Ramos (cell line): Measurements from ENCODE around the gene HNMT.

Experiments used
- in situ Hi-C: fragments of 300-500 bp; cut with MboI; formaldehyde crosslinking; loops from one replicate; pipeline ENCODE4 v1.14.3; 2022; ENCODE audit warnings: low sequenced_read_pairs; ENCODE audit not compliant: unreplicated experiment

The HNMT gene

GRCh38 chr2:137999273-137999672 lies 35.0 kb downstream of the HNMT start:
- in situ Hi-C loops: no loop called here

DNA sequence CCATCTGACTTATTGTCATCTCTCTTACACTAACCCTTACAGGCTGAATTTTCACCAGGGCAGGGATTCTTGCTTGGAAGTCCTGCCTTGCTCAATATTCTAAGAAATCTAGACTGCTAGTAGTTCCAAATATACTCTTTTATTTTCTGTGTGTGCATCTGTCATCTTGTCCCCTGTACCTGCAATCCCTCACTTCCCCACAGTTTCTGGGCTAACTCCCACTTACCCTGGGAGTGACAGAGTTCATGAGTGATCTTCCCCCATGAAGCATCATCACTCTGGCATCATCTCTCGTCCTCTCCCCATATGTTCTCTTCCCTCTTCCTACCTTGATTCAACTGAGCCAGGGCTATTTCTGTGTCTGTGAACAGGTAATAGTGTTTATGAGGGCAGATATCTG lies 35.7 kb downstream of the HNMT start:
- in situ Hi-C loops: no loop called here

GRCh38 chr2:138000796-138001195 lies 36.5 kb downstream of the HNMT start:
- in situ Hi-C loops: no loop called here

DNA sequence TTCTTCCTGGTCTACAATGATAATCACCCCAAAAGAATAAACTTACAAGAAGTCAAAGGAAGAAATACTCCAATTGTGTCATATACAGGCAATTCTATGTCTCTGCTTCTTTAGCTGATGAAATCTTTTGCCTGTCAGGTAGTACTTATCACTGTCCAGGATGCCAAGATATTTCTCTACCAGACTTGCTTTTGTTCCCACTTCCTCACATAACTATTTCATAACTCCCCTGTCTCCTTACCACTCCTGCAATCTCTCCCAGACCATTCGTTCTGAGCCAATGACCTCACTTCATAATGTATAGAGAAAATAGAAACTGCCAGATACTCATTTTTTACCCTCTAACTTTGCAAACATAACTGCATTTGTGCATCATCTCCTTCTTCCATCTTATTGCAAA lies 39.1 kb downstream of the HNMT start:
- in situ Hi-C loops: no loop called here

- in situ Hi-C loops: no loop called here
Measured at GRCh38 chr2:138007431-138007830, 43.2 kb downstream of the HNMT start.

DNA sequence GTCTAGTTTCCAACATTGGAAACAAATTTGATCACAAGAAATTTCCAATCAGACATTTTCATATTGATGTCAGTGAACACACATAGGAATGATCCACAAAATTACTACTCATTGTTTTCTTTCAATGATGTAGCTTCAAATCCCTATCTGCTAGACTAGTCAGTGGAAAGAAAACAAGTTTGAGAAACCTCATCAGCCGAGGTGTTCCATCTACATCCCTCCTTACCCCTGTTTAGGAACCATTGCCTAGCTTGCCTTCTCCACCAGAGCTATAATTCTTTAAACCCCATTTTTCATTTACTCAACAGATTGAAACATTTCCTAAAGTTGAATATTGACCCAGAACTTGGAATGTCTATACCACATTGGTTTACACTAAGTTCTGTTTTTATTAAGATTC lies 45.3 kb downstream of the HNMT start:
- in situ Hi-C loops: no loop called here

GRCh38 chr2:138010890-138011289 lies 46.6 kb downstream of the HNMT start:
- in situ Hi-C loops: no loop called here

GRCh38 chr2:138012082-138012481 lies 47.8 kb downstream of the HNMT start:
- in situ Hi-C loops: no loop called here

DNA sequence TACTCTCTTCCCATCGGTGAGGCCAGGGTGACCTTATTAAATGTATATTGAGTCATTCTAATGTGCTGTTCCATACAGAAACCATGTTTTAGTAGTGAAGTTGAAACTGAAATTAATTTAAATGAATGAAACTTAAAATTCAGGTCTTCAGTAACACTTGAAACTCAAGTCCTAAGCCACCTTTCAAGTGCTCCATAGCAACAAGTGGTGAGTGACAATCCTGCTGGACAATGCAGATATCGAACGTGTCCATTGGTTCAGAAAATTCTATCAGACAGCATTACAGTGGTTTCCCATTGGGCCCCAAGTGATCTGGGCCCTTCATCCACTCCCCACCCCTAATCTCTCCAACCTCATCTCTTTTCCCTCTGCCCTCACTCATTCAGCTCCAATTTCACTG lies 48.7 kb downstream of the HNMT start:
- in situ Hi-C loops: no loop called here

GRCh38 chr2:138013639-138014038 lies 49.4 kb downstream of the HNMT start:
- in situ Hi-C loops: no loop called here

DNA sequence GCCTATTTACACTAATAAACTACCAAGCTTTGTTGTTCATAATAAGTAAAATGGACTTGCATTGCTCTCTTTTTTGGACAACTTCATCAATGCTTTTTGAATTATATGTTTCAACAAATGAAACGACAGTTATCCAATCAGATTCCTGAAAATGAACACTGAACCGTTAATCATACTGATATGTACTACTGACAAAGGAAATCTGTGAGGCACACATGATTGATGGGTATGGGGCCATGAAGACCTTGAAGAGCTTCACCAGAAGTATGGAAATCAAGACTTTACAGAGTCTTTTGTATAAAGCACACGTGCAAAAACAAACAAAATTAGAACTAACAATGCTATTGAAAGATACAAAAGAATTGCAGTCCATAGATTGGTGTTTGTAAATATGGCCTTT lies 51.2 kb downstream of the HNMT start:
- in situ Hi-C loops: no loop called here

DNA sequence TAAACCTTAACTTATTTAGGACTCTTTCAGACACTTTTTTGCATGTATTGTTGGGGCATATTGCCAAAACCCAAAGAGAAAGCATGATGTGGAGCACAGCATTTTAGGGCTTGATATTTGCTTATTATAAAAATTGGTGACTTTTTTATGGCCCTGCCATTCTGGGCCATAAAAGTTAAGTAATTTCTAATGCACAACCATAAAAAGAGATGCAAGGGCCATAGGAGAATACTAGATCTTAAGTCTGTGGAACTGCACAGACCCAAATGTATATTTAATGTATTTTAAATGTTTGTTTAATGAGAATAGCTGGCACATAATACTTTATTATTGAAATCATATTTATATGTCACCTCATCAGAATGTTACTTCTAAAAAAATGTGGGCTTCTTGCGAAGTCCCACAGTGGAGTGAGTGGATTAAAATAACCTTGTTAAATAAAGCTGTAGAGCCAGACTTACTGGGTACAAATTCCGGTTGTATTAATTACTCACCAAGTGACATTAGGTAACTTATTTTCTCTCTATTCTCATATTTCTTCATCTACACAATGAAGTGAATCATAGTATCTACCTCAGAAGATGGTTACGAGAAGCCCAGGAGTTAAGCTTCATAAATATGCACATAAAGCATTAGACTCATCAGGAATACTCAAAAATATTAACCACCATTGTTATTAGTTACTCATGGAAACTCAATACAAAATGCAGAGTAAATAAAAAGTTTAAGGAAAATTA lies 52.2 kb downstream of the HNMT start:
- in situ Hi-C loops: no loop called here

DNA sequence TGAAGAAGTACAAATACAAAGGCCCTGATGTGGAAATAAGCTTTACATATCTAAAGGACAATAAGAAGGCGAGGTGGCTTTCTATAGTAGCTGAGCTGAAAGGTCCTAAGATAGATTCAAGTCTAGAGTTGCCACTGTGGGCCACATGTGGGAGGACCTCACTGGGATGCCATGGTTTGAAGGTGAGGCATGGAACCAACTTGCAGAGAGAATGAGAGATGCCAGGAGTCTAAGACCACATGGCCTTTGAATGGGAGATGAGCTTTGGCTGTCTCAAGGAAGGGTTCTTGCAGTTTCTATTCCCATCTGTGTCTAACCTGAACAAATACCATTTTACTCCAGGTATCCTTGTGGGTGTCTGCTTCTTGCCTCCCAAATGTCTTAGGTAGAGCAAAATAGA lies 53.6 kb downstream of the HNMT start:
- in situ Hi-C loops: no loop called here

DNA sequence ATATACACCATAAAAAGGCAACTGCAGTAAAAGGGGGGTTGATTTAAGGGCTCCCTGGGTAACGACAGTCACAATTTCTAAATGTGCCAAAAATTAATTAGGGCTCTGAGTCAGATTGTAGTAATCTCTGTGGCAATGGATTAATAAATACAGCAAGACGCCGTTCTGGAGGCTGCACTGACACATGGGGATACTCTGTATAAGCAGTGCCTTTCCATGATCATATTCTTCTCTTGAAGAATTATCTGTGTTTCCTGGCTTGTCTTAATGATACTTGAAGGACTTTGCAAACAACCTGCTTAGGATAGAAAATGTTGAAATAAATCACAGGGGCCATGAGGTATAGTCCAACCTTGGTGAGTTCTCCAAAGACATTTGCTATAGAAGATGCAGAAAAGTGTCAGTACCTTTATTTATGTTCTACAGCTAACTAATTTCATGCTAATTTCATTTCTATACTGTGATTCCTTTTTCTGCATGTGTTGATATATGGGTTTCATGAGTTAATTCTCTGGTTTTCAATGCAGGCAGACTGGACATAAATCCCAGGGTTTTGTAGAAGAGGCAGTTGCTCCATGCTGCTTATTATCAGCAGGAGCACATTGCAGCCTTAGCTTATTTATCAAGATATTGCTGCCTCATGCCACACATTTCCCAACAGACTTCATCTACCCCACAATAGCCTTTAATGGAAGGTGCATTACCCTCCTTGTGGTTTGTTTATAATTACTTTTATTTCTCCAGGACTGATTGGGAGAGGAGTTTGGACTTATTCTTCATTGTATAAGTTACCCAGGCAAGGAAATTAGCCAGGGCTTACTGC lies 54.8 kb downstream of the HNMT start:
- in situ Hi-C loops: no loop called here

- in situ Hi-C loops: no loop called here
Measured at GRCh38 chr2:138020432-138020831, 56.2 kb downstream of the HNMT start.

- in situ Hi-C loops: no loop called here
Measured at GRCh38 chr2:138021154-138021553, 56.9 kb downstream of the HNMT start.

DNA sequence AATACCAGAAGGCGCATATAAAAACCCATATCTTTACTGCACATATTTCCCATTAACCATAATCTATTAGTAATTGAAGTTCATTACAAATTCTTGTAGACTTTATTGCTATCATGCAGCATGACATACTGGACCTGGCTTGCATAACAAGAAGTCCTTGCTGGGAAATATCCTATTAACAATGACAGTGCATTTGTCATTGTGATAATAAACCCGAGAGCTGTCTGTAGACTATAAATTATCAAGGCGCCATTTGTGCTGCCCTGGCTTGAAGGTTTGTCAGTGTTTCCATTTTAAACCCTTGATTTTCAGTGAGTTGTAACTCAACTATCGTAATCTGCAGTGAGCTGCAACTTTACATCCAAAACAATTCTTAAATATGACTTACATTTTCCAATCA lies 59.0 kb downstream of the HNMT start:
- in situ Hi-C loops: no loop called here

DNA sequence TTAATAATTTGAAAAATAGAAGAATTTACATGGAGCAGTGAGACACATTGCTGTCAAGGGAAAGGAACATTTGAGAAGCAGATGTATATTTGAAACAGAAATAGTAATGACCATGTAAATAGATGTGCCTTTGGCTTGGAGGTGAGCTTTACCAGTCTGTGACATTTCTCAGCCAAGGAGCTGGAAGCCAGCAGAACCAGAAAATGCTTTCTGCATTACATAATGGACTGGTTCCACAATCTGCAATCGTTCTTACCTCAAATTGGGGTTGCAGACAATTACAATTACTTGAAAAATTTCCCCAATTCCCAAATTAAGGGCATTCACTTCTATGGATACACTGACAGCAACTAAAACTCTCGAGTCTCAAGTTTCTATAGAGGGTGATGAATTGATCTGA lies 59.7 kb downstream of the HNMT start:
- in situ Hi-C loops: no loop called here

GRCh38 chr2:138026111-138027020 lies 62.1 kb downstream of the HNMT start:
- in situ Hi-C loops: no loop called here

- in situ Hi-C loops: no loop called here
Measured at GRCh38 chr2:138028538-138028937, 64.3 kb downstream of the HNMT start.

DNA sequence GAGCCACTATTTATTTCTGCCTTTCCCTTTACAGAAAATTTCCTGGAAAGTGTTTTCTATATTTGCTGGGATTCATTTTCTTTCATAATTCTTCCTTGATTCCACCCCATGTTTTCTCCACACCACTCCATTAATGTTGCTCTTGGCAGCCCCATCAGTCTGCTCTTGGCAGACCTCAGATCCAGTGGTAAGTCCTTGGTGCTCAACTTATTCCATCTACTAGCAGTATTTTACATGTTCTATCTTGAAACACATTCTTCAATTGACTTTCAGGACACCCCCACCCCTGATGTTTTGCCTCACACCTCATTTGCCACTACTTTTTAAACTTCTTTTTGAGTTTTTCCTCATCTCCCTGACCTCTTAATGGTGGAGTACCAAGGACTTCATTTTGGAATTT lies 65.0 kb downstream of the HNMT start:
- in situ Hi-C loops: no loop called here
